ENCODE results near the gene ABCF1. TPM values are rescaled to one million over a fixed set of nuclear protein-coding genes. Genes with fewer than 3 reads are reported as not detected.
A peak's percentile ranks its signal among the peaks of the same experiment; 100 is the strongest.

Gene ABCF1
- total and polyA plus RNA-seq, 2 of the 8 experiments (the other 6 are each of a cell fraction or from before 2014, with no cell fraction given): 48.8 to 123 TPM

DNA sequence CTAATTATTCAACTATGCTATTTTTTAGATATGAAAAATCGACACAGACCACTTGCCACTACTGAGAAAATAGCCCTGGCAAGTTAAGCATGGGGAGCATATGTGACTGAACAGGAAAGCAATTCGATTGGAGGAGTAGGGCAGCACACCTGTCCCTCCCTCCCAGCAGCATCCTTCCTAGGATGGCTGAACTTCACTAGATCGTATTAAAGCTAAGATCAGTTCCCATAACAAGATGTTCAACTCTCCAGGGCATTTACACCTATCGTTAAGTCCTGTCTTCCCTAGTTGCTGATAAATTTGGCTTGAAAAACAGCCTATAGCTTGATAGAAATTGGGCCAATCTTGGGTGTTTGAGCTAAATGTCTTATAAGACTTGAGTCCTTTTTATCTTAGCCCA, 38.8 kb downstream of the ABCF1 start:
- no peak overlapping the region for H3K14ac ChIP-seq (ENCODE audit: insufficient read length)
- H2BK120ac ChIP-seq (replicated peaks; ENCODE audit: low read depth, low read length): no peak overlapping the region
- H2AFZ ChIP-seq (ENCODE audit: low read length): no peak overlapping the region
- no peak for DNase-seq (ENCODE audit: low read depth in 1 of 2, low spot score in 2 of 2)
- H3K9ac ChIP-seq (replicated peaks in 1 of 4; ENCODE audit: extremely low read depth in 1 of 4, low read depth in 3 of 4, low read length in 3 of 4): no peak overlapping the region
- no peak overlapping the region for H2BK20ac ChIP-seq (ENCODE audit: low read length)
- H4K20me1 ChIP-seq (replicated peaks in 1 of 2; ENCODE audit: control insufficient read depth in 1 of 2, insufficient read depth in 2 of 2, low read length in 2 of 2): peaks cover 4 to 11% of the 10 kb centered on the region in 2 experiments
- H3K79me2 ChIP-seq (ENCODE audit: control insufficient read depth in 1 of 2, insufficient read depth in 2 of 2, low read length in 2 of 2): peaks cover 0 to 42% of the 10 kb centered on the region in 2 experiments; a peak in 2 of 4 replicates
- H3K4me3 ChIP-seq (ENCODE audit: extremely low read depth in 1 of 4, insufficient read depth in 2 of 4, low read depth in 3 of 4, low read length in 4 of 4): no peak overlapping the region
- H3K4me1 ChIP-seq (replicated peaks in 1 of 4; ENCODE audit: control insufficient read depth in 3 of 4, insufficient read depth in 4 of 4, low read length in 3 of 4): peaks cover 0 to 6% (median 3%) of the 10 kb centered on the region in 4 experiments; a peak in 4 of 7 replicates
- H3K4ac ChIP-seq (replicated peaks; ENCODE audit: insufficient read length, low read depth, low read length): no peak overlapping the region
- 89% methylated on average over 4 of the region's 4 CpGs; no CpG with 5 or more reads in 1 of the 2 experiments for WGBS, 2 experiments (ENCODE audit: extremely low coverage in 1 of 2, insufficient coverage in 1 of 2, insufficient read length in 1 of 2, insufficient replicate concordance in 2 of 2, low coverage in 1 of 2, low lambda C conversion rate in 2 of 2, missing lambda C conversion rate in 1 of 2)
- no peak for TF ChIP-seq BRCA1 (IDR thresholded peaks at IDR 0.05; ENCODE audit: low read depth, low read length)
- peak; percentile 74 for TF ChIP-seq POLR2AphosphoS5 (IDR thresholded peaks at IDR 0.05; ENCODE audit: low read depth, low read length)
- H2AK5ac ChIP-seq (ENCODE audit: low read depth, low read length): no peak overlapping the region
- H4K5ac ChIP-seq (ENCODE audit: insufficient read length, low read depth, low read length): no peak overlapping the region
- no peak overlapping the region for H2BK12ac ChIP-seq (ENCODE audit: low read depth, low read length)
- H3K23ac ChIP-seq (ENCODE audit: insufficient read length): no peak overlapping the region
- no peak overlapping the region for H3K18ac ChIP-seq (ENCODE audit: extremely low read depth, low read length)
- peaks cover 27 to 77% (median 44%) of the 10 kb centered on the region in 4 experiments for H3K36me3 ChIP-seq (ENCODE audit: control insufficient read depth in 2 of 4, insufficient read depth in 4 of 4, low read length in 3 of 4)
- peaks cover 8% of the 10 kb centered on the region for H3K79me1 ChIP-seq (ENCODE audit: low read depth, low read length)
- H3K4me2 ChIP-seq (ENCODE audit: insufficient read depth in 1 of 2, low read depth in 2 of 2, low read length in 2 of 2): no peak overlapping the region
- ChIA-PET POLR2A (ENCODE audit: partially characterized antibody) (interaction anchor here (0.7 to 2.4 kb wide), 28 partner anchors 8 to 126 kb away, joined by 3 to 74 read pairs (median 4); partner anchors contain the start of genes ABCF1, ATAT1, C6orf136 and MRPS18B), CTCF (ENCODE audit: partially characterized antibody) (interaction anchor here (0.6 to 1.7 kb wide), 8 partner anchors 9 to 121 kb away, joined by 3 to 5 read pairs (median 3); no protein-coding TSS in a partner anchor)
- no peak overlapping the region for H3K56ac ChIP-seq (replicated peaks; ENCODE audit: insufficient read length, low read depth, low read length)
- peaks cover 3% of the 10 kb centered on the region; the same call in 1 of the 2 replicates for H3K23me2 ChIP-seq (ENCODE audit: low read depth, low read length)
- no peak overlapping the region for H3K27ac ChIP-seq (ENCODE audit: low read depth, low read length)
- no peaks in the 10 kb centered on the region for H3K27me3 ChIP-seq (replicated peaks in 1 of 4; ENCODE audit: control insufficient read depth in 3 of 4, extremely low read depth in 1 of 4, insufficient read depth in 3 of 4, low read length in 3 of 4)
- H3K9me3 ChIP-seq (ENCODE audit: insufficient read depth in 2 of 2, low read depth in 1 of 2, low read length in 1 of 2): no peaks in the 10 kb centered on the region
- no peak overlapping the region for H4K8ac ChIP-seq (ENCODE audit: extremely low read depth, insufficient read depth, low read length)
- FAIRE-seq: no peak
- H2BK5ac ChIP-seq (ENCODE audit: low read depth, low read length): no peak overlapping the region
- H2BK15ac ChIP-seq (ENCODE audit: low read length): no peak overlapping the region
- H4K91ac ChIP-seq (replicated peaks; ENCODE audit: insufficient read length, low read length): no peak overlapping the region
